Measurements from ENCODE around the gene SPATS2. TPM values are rescaled to one million over a fixed set of nuclear protein-coding genes. Genes with fewer than 3 reads are reported as not detected.
A peak's percentile ranks its signal among the peaks of the same experiment; 100 is the strongest.

Gene SPATS2
- total and polyA plus RNA-seq, 7 experiments from 2014 or later: 3.0 to 9.8 (median 7.8) TPM

GRCh38 chr12:49541140-49541861, 174.0 kb downstream of the SPATS2 start:
- H3K4me3 Mint-ChIP-seq: peak overlapping the region in 3 of 10 donors; percentile 2 to 27 (median 12)
- Histone ChIP-seq H3K4me1 (ENCODE audit: control insufficient read depth in 2 of 2, insufficient read depth in 2 of 2, low read length in 2 of 2) (peaks cover 14 to 15% of the 10 kb centered on the region in 2 donors), H3K36me3 (ENCODE audit: control insufficient read depth in 2 of 3, insufficient read depth in 3 of 3, low read length in 3 of 3) (no peaks in the 10 kb centered on the region), H3K27me3 (ENCODE audit: control insufficient read depth in 2 of 2, insufficient read depth in 2 of 2, low read length in 2 of 2) (no peaks in the 10 kb centered on the region), H3K4me3 (ENCODE audit: low read length) (no peak overlapping the region), H3K27ac (ENCODE audit: low read depth, low read length) (no peak overlapping the region), H3K9me3 (ENCODE audit: control insufficient read depth in 2 of 3, low read length in 3 of 3) (no peaks in the 10 kb centered on the region)
- peak overlapping the region in 6 of 9 donors; percentile 1 to 46 (median 32) for H3K27ac Mint-ChIP-seq
- peaks cover 16 to 44% (median 27%) of the 10 kb centered on the region in 7 donors for H3K4me1 Mint-ChIP-seq
- peaks cover 0 to 2% (median 0%) of the 10 kb centered on the region in 11 donors for H3K9me3 Mint-ChIP-seq
- DNase-seq (no peak), ATAC-seq (no peak)
- intact Hi-C loops (cut with micrococcal nuclease): no loop called here
- H3K27me3 Mint-ChIP-seq: peaks cover 0 to 60% (median 6%) of the 10 kb centered on the region in 5 donors
- POLR2A ChIA-PET: interaction anchor here (1.4 kb wide), 1 partner anchor 81 kb away, joined by 5 read pairs; the partner anchor contains the start of gene PRPF40B
- no peaks in the 10 kb centered on the region for H3K36me3 Mint-ChIP-seq
- CTCF ChIA-PET: interaction anchor here (0.5 kb wide), 1 partner anchor 17 kb away, joined by 3 read pairs; no protein-coding TSS in a partner anchor

- DNase-seq (no peak), ATAC-seq (no peak)
- Histone ChIP-seq H3K27me3 (ENCODE audit: control insufficient read depth in 2 of 2, insufficient read depth in 2 of 2, low read length in 2 of 2) (no peaks in the 10 kb centered on the region), H3K9me3 (ENCODE audit: control insufficient read depth in 2 of 3, low read length in 3 of 3) (no peaks in the 10 kb centered on the region), H3K4me3 (ENCODE audit: low read length) (no peak overlapping the region), H3K4me1 (ENCODE audit: control insufficient read depth in 2 of 2, insufficient read depth in 2 of 2, low read length in 2 of 2) (peaks cover 14 to 15% of the 10 kb centered on the region in 2 donors), H3K27ac (ENCODE audit: low read depth, low read length) (no peak overlapping the region), H3K36me3 (ENCODE audit: control insufficient read depth in 2 of 3, insufficient read depth in 3 of 3, low read length in 3 of 3) (no peaks in the 10 kb centered on the region)
- Mint-ChIP-seq H3K9me3 (peaks cover 0 to 2% (median 0%) of the 10 kb centered on the region in 11 donors), H3K4me1 (peaks cover 16 to 44% (median 27%) of the 10 kb centered on the region in 7 donors), H3K27ac (peak overlapping the region in 2 of 9 donors; percentile 8 to 67), H3K36me3 (no peaks in the 10 kb centered on the region), H3K4me3 (peak overlapping the region in 1 of 10 donors; percentile 25), H3K27me3 (peaks cover 0 to 56% (median under 1%) of the 10 kb centered on the region in 5 donors)
- ChIA-PET POLR2A (no interaction called here), CTCF (interaction anchor here (0.5 kb wide), 1 partner anchor 16 kb away, joined by 3 read pairs; no protein-coding TSS in a partner anchor)
- intact Hi-C loops (cut with micrococcal nuclease): no loop called here
Observed at GRCh38 chr12:49541911-49542505, 174.7 kb downstream of the SPATS2 start.

DNA sequence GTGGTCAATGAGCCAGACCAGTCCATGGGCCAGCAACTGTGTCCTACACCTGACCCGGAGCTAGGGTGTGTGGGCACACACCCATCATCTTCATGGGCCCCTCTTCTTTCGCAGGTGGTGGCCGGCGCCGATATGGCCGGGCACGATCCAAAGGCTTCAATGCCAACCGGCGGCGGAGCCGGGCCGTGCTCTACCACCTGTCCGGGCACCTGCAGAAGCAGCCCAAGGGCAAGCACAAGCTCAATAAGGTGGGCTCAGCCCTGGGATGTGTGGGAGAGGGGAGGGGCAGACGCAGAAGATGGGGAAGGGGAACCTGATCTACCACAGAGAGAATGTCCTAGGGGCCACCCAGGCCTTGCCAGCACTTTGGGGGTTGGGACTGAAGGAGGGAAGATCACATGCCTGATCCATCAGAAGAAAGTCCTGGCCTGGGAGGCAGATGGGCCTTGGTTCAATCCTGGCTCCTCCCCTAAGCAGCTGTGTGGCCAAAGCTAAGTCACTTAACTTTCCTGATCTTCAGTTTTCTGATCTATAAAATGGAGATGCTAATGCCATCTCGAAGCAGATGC, 175.4 kb downstream of the SPATS2 start:
- ChIA-PET POLR2A (no interaction called here), CTCF (no interaction called here)
- peaks cover 0 to 55% (median 0%) of the 10 kb centered on the region in 5 donors for H3K27me3 Mint-ChIP-seq
- Histone ChIP-seq H3K36me3 (ENCODE audit: control insufficient read depth in 2 of 3, insufficient read depth in 3 of 3, low read length in 3 of 3) (no peaks in the 10 kb centered on the region), H3K27ac (ENCODE audit: low read depth, low read length) (no peak overlapping the region), H3K4me1 (ENCODE audit: control insufficient read depth in 2 of 2, insufficient read depth in 2 of 2, low read length in 2 of 2) (peaks cover 10 to 11% of the 10 kb centered on the region in 2 donors), H3K4me3 (ENCODE audit: low read length) (no peak overlapping the region), H3K9me3 (ENCODE audit: control insufficient read depth in 2 of 3, low read length in 3 of 3) (no peaks in the 10 kb centered on the region), H3K27me3 (ENCODE audit: control insufficient read depth in 2 of 2, insufficient read depth in 2 of 2, low read length in 2 of 2) (no peaks in the 10 kb centered on the region)
- no peak for DNase-seq
- H3K4me1 Mint-ChIP-seq: peaks cover 16 to 42% (median 24%) of the 10 kb centered on the region in 7 donors
- peak overlapping the region in 4 of 10 donors; percentile 1 to 68 (median 28) for H3K4me3 Mint-ChIP-seq
- peak overlapping the region in 3 of 9 donors; percentile 7 to 46 (median 8) for H3K27ac Mint-ChIP-seq
- H3K9me3 Mint-ChIP-seq: peaks cover 0 to 2% (median 0%) of the 10 kb centered on the region in 11 donors
- intact Hi-C loops (cut with micrococcal nuclease): no loop called here
- H3K36me3 Mint-ChIP-seq: no peaks in the 10 kb centered on the region
- ATAC-seq: no peak

DNA sequence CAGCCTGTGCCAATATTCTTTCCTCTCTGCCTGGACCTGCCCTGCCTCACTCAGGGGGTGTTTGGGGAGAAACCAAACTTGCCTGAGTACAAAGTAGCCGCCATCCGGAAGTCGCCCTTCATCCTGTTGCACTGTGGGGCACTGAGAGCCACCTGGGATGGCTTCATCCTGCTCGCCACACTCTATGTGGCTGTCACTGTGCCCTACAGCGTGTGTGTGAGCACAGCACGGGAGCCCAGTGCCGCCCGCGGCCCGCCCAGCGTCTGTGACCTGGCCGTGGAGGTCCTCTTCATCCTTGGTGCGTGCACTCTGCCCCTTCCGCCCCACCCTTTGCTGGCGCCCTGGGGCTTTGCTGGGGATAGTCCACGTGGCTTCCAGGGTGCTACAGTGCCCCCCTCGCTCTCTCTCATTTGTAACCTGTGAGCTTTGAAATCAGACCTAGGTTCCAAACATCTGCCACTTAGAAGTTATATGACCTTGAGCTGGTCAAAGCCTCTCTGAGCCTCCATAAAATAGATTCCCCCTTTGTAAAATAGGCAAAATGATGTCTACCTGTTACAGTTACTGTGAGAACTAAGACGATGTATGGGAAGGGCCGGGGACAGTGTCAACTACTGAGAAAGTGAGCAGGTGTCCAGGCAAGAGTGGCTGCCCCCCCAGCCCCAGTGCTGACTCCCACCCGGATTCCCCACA, 176.1 kb downstream of the SPATS2 start:
- no peaks in the 10 kb centered on the region for H3K36me3 Mint-ChIP-seq
- Histone ChIP-seq H3K27me3 (ENCODE audit: control insufficient read depth in 2 of 2, insufficient read depth in 2 of 2, low read length in 2 of 2) (no peaks in the 10 kb centered on the region), H3K4me1 (ENCODE audit: control insufficient read depth in 2 of 2, insufficient read depth in 2 of 2, low read length in 2 of 2) (peaks cover 10 to 12% of the 10 kb centered on the region in 2 donors), H3K36me3 (ENCODE audit: control insufficient read depth in 2 of 3, insufficient read depth in 3 of 3, low read length in 3 of 3) (no peaks in the 10 kb centered on the region), H3K4me3 (ENCODE audit: low read length) (no peak overlapping the region), H3K9me3 (ENCODE audit: control insufficient read depth in 2 of 3, low read length in 3 of 3) (no peaks in the 10 kb centered on the region), H3K27ac (ENCODE audit: low read depth, low read length) (no peak overlapping the region)
- peaks cover 0 to 53% (median 5%) of the 10 kb centered on the region in 5 donors for H3K27me3 Mint-ChIP-seq
- peaks cover 0 to 2% (median 0%) of the 10 kb centered on the region in 11 donors for H3K9me3 Mint-ChIP-seq
- intact Hi-C loops (cut with micrococcal nuclease): no loop called here
- ChIA-PET CTCF (no interaction called here), POLR2A (no interaction called here)
- ATAC-seq (no peak), DNase-seq (no peak)
- peak overlapping the region in 3 of 10 donors; percentile 1 to 46 (median 9) for H3K4me3 Mint-ChIP-seq
- H3K27ac Mint-ChIP-seq: peak overlapping the region in 3 of 9 donors; percentile 7 to 55 (median 46)
- H3K4me1 Mint-ChIP-seq: peaks cover 20 to 41% (median 26%) of the 10 kb centered on the region in 7 donors

- H3K4me1 Mint-ChIP-seq: peaks cover 20 to 41% (median 28%) of the 10 kb centered on the region in 7 donors
- intact Hi-C loops (cut with micrococcal nuclease): no loop called here
- CTCF ChIA-PET: no interaction called here
Observed at GRCh38 chr12:49543914-49544815, 176.9 kb downstream of the SPATS2 start.

More at GRCh38 chr12:49543914-49544815, 176.9 kb downstream of the SPATS2 start:
- peaks cover 0 to 2% (median 0%) of the 10 kb centered on the region in 11 donors for H3K9me3 Mint-ChIP-seq
- H3K36me3 Mint-ChIP-seq: no peaks in the 10 kb centered on the region
- DNase-seq (no peak), ATAC-seq (no peak)
- no peaks in the 10 kb centered on the region for H3K27me3 ChIP-seq (ENCODE audit: control insufficient read depth in 2 of 2, insufficient read depth in 2 of 2, low read length in 2 of 2)
- H3K36me3 ChIP-seq (ENCODE audit: control insufficient read depth in 2 of 3, insufficient read depth in 3 of 3, low read length in 3 of 3): no peaks in the 10 kb centered on the region
- no peaks in the 10 kb centered on the region for H3K9me3 ChIP-seq (ENCODE audit: control insufficient read depth in 2 of 3, low read length in 3 of 3)
- POLR2A ChIA-PET: interaction anchor here (0.6 kb wide), 1 partner anchor 499 kb away, joined by 4 read pairs; no protein-coding TSS in a partner anchor
- H3K4me1 ChIP-seq (ENCODE audit: control insufficient read depth in 2 of 2, insufficient read depth in 2 of 2, low read length in 2 of 2): peaks cover 10 to 17% of the 10 kb centered on the region in 2 donors
- peak overlapping the region in 1 of 9 donors; percentile 28 for H3K27ac Mint-ChIP-seq
- H3K27ac ChIP-seq (ENCODE audit: low read depth, low read length): no peak overlapping the region
- peaks cover 0 to 58% (median 5%) of the 10 kb centered on the region in 5 donors for H3K27me3 Mint-ChIP-seq
- no peak overlapping the region for H3K4me3 Mint-ChIP-seq
- H3K4me3 ChIP-seq (ENCODE audit: low read length): no peak overlapping the region
